NCI-H146 treated with DMSO at 0.1 percent for 48 hours (cell line): ENCODE measurements around the gene MALT1.
"Not testable (repeated sequence)": the region's sequence is repeated elsewhere in the genome, so short reads cannot be mapped to it uniquely, and the experiment has no call there.

ENCODE experiments used
- DNase-seq: peaks from one replicate; lab custom pipeline; 2025; ENCODE audit not compliant: unreplicated experiment; lab: John Stamatoyannopoulos, UW

MALT1 gene, protein sequence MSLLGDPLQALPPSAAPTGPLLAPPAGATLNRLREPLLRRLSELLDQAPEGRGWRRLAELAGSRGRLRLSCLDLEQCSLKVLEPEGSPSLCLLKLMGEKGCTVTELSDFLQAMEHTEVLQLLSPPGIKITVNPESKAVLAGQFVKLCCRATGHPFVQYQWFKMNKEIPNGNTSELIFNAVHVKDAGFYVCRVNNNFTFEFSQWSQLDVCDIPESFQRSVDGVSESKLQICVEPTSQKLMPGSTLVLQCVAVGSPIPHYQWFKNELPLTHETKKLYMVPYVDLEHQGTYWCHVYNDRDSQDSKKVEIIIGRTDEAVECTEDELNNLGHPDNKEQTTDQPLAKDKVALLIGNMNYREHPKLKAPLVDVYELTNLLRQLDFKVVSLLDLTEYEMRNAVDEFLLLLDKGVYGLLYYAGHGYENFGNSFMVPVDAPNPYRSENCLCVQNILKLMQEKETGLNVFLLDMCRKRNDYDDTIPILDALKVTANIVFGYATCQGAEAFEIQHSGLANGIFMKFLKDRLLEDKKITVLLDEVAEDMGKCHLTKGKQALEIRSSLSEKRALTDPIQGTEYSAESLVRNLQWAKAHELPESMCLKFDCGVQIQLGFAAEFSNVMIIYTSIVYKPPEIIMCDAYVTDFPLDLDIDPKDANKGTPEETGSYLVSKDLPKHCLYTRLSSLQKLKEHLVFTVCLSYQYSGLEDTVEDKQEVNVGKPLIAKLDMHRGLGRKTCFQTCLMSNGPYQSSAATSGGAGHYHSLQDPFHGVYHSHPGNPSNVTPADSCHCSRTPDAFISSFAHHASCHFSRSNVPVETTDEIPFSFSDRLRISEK

DNA sequence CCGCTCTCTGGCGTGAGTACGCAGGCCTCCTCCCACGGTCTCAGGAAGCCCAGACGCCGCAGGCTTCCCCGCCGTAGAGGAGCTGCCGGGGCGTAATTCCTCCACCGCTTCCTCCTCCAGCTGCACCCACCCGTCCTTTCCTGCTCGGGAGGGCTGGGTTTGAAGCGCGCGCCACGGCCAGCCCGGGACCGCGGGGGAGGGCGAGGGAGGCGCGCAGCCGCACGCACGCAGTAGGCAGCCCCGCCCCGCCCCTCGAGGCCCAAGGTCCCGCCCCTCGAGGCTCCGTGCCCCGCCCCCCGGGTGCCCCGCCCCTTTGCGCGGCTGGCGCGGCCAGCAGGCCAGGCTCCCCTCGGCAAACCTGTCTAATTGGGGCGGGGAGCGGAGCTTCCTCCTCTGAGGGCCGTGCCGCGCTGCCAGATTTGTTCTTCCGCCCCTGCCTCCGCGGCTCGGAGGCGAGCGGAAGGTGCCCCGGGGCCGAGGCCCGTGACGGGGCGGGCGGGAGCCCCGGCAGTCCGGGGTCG is at the start of gene MALT1:
MALT1 (plus strand) TSS at position 355 of the 521 bp plus-strand sequence. CDS start 179 bp downstream, outside the sequence.
- peak; percentile 99 for DNase-seq

DNA sequence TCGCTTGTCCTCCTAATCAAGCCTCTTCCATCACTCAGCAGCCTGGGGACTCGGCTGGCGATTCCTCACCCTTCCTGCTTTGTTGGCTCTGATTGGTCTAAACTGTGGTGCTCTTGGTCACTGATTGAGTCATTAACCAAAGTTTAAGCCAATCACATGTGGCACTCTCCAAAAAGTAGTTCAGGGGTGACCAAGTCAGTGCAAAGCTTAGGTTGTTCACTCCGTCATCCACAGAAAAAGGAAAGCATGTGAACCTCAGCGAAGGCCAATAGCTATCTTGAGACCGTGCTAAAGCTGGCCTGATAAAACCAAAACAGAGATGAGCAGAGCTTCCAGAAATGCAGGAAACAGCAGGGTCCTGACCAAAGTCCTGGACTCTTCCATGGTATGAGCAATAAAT is 47.3 kb upstream of the MALT1 start:
- DNase-seq, result no peak

DNA sequence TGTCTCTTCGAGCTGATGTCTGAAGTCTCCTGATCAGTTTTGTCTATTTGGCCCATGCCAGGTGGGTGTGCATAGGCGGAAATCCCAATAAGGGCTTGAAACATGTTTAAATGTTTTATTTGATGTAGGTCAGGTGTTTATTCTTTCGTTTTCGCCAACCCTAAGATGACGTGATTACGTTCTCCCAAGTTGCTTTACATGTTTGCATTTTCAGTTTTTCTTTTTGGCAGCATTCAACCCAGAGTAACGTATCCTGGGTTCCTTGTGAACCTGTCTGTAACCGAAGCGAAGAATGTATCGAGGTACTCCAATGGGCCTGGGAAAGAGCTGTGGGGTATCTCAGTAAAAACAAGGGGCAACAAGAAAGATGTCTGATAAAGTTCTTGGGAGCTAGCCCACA is 45.4 kb upstream of the MALT1 start:
- no peak for DNase-seq

DNA sequence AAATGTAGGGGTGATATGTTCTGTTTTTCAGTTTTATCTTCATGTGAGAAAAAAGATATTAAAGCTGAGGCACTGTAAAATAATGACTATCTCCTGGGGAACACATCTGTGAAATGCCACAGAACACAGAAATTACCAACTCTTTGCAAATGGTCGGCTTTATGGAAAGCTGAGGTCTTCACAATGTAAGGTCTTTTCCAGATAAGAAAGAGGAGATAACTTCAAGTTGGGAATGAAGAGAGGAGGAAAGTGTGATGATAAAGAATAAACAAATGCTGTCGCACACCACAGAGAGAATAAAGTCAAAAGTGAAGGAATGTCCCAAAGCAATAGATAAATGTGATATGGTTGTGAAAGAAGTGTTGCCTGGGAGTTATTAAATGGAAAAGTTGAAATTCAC is 41.2 kb upstream of the MALT1 start:
- no peak for DNase-seq

DNA sequence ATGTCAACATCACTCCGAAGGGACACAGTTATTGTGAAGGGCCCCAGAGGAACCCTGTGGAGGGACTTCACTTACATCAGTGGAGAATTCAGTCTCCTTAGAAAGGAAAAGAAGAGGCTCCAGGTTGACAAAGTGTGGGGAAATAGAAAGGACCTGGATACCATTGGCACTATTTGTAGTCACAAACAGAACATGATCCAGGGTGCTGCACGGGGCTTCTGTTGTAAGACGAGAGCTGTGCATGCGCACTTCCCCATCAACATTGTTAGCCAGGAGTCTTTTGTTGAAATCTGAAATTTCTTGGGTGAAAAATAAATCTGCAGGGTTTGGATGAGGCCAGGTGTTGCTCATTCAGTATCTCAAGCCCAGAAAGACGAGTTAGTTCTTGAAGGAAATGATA is 40.0 kb upstream of the MALT1 start:
- no peak for DNase-seq

- no peak for DNase-seq
These were observed 38.7 kb upstream of the MALT1 start for GRCh38 chr18:58632552-58632951.

DNA sequence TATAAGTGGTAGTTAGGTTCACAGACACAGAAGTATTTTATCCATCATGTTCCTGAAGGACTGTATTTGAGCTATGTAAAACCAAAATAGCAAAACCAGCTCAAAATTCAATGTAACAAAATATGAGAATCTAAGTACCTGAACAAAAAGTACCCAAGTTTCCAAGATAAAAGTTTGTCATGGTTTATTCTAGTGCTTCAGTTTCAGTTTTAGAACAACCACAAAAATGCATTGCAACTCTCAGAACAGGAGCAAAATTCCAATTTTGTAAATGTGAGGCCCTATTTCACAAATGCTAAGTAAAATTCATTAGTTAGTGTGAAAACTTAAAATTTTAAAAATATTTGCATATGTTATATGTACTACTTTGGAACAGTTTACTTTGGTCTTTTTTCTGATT is 37.4 kb upstream of the MALT1 start:
- no peak for DNase-seq

- no peak for DNase-seq
These were observed 35.4 kb upstream of the MALT1 start for GRCh38 chr18:58635891-58636290.

GRCh38 chr18:58637197-58637596 is 34.1 kb upstream of the MALT1 start:
- no peak for DNase-seq

DNA sequence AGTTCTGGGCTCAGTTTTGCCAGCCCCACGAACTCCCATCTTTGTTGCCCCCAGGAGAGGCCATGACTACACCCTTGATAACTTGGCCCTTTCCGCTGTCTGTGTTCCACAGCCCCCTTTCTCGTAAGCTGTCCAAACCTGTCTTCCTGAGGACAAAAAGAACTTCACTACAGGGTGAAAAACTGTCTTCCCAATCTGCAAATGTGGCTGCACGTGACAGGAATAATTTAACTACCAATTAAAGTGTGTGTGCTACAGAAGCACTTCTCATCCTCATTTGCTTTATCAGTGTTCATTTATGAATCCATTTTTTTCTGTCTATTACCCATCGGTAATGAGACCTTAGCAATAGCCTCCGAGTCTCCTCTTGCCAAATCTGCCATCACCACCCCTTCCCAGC is 33.3 kb upstream of the MALT1 start:
- DNase-seq, result no peak

DNA sequence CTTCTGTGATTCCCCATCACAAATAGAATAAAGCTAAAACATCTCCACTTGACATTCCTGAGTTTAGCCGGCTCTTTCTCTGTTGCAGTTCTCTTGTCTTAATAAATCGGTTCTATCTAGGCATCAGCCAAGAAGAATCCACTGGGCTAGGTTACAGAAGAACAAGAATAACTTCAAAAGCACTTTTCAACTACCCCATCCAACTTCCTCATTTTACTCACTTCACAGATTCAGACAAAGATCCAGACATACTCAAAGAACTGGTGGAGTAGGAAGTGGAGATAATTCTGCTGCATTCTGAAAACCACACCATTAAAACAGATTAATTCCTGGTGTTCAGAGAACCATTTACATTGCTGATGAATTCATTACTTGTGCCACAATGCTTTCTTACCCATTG is 32.8 kb upstream of the MALT1 start:
- DNase-seq, result no peak

- DNase-seq, result no peak
These were observed 32.0 kb upstream of the MALT1 start for GRCh38 chr18:58639237-58639636.

GRCh38 chr18:58639751-58640427 is 31.4 kb upstream of the MALT1 start:
- DNase-seq, result no peak

DNA sequence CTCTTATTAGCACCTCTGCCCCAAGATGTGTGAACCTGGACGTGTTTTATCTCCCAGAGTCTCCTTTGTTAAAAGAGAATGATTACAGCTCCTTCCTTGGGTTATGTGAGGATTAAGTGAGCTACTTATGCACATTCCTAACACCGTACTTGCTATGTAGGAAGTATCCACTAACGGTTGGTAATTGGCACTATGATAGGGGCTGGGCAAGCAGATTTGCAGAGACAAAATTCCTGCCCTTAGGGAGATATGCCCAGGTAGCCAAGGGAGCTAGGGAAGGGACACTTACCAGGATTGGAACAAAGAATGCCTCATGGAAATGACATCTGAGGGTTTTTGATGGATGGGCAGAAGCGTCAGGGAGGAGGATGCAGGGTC is 30.8 kb upstream of the MALT1 start:
- no peak for DNase-seq

- DNase-seq, result no peak
These were observed 30.2 kb upstream of the MALT1 start for GRCh38 chr18:58640891-58641610.

GRCh38 chr18:58643557-58643956 is 27.7 kb upstream of the MALT1 start:
- DNase-seq, result not testable (repeated sequence)

GRCh38 chr18:58645398-58645797 is 25.9 kb upstream of the MALT1 start:
- DNase-seq, result no peak

- DNase-seq, result no peak
These were observed 24.9 kb upstream of the MALT1 start for GRCh38 chr18:58646334-58646862.

DNA sequence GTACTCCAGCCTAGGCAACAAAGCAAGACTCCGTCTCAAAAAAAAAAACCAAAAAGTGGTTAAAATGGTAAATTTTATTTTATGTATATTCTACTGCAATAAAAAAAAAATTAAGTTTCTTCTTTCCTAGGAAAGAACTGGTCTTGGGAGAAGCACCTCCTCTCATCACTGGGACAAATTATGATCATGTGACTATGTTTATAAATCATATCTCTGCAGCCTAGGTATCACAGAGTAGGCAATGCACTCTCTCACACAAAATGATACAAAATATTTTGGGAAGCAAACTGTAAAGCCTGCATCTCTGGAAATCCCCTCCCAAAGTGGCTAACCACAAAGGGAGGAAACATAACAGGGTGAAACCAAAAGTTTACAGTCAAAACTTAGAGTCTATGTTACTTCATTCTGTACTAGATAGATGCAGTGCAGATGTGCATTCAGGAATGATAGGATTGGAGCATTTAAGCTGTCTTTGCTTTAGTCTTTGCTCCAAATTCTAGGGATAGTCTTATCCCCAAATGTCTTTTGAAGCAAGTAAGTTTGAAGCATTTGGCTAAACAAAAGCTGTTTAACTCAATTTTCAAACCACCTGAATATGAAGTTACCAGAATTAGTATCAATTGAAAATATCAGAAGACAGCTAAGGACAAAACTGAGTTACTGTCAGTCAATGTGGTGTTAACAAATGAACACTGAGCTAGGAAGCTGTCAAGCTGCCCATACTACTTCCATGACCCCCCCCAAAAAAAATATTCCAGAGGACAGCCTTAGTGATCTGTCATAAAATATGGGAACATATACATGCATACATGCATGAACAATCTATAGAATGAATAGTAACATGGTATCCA is 21.1 kb upstream of the MALT1 start:
- no peak for DNase-seq

- not testable (repeated sequence) for DNase-seq
These were observed 20.4 kb upstream of the MALT1 start for GRCh38 chr18:58650830-58651229.
